ENCODE data around the gene SH3BP5.

GRCh38 chr3:15372918-15373317 is 40.5 kb upstream of the SH3BP5 start:
- TF ChIP-seq CTCF (conservative IDR thresholded peaks at IDR 0.05; ENCODE audit: low read depth, low read length) (no peak), EZH2 (IDR thresholded peaks at IDR 0.05; ENCODE audit: borderline replicate concordance, low read depth, low read length, poor library complexity, severe bottlenecking) (no peak)
